Testis (tissue), 3 donors: Measurements from ENCODE around the gene JMJD8. TPM values are rescaled to one million over a fixed set of nuclear protein-coding genes. Genes with fewer than 3 reads are reported as not detected.
A peak's percentile ranks its signal among the peaks of the same experiment; 100 is the strongest.

ENCODE experiments used
- DNase-seq: peaks from one replicate; pipeline ENCODE4 v3.0.0-alpha.2; 2019
- H3K27ac ChIP-seq, 2 donors: fragments of 200-600 bp; sonication (generic); one replicate each; pipeline ENCODE4 v1.5.1; 2019
- H3K27me3 ChIP-seq: fragments of 200-600 bp; sonication (generic); one replicate; pipeline ENCODE4 v1.5.1; 2019
- H3K36me3 ChIP-seq: fragments of 200-600 bp; sonication (generic); one replicate; pipeline ENCODE4 v1.5.1; 2017; ENCODE audit warnings: low read depth; ENCODE audit errors: missing control alignments
- H3K4me1 ChIP-seq: fragments of 200-600 bp; sonication (generic); one replicate; pipeline ENCODE4 v1.5.1; 2019
- H3K4me3 ChIP-seq, 2 donors: fragments of 200-600 bp; sonication (generic); one replicate each; pipeline ENCODE4 v1.5.1; 2017 to 2019
- H3K9me3 ChIP-seq: fragments of 200-600 bp; sonication (generic); one replicate; pipeline ENCODE4 v1.5.1; 2017
- CTCF ChIP-seq, 3 experiments: fragments of 450-650 bp in 2 of 3; fragments of 200-600 bp in 1 of 3; sonication (generic) in 1 of 3; IDR thresholded peaks; one replicate each; pipeline ENCODE4 v1.5.1; 2016 to 2019; ENCODE audit warnings: antibody characterized with exemption in 3 of 3, mild to moderate bottlenecking in 2 of 3, moderate library complexity in 1 of 3
- POLR2A ChIP-seq: fragments of 450-650 bp; IDR thresholded peaks from one replicate; pipeline ENCODE4 v1.6.1; 2017; ENCODE audit warnings: antibody characterized with exemption, mild to moderate bottlenecking, moderate library complexity
- WGBS, 2 donors: methylation state at CpG; one replicate each; pipeline ENCODE4 v1.1.5; 2018; 5-methylcytosine and 5-hydroxymethylcytosine counted together
- intact Hi-C: fragments of 100-400 bp; cut with DNase I; formaldehyde crosslinking; loops from one replicate; pipeline ENCODE4 v1.15.1; 2023; ENCODE audit warnings: low total_unique reads
- polyA plus RNA-seq: library from polyadenylated mRNA; stranded (reverse); fragments of 350-450 nt; fragmentation: Illumina TruSeq; extraction: RNeasy Lipid Tissue Mini Kit (QIAGEN cat#74804); gene quantifications from one replicate; pipeline ENCODE4 v1.2.3, GENCODE V29; 2014; ENCODE audit warnings: low read depth, low replicate concordance; ENCODE audit not compliant: insufficient read depth
- total RNA-seq, 2 donors: library from RNA; depleted of rRNA; stranded (reverse); fragments of >200 nt; gene quantifications; one replicate each; pipeline ENCODE4 v1.2.3, GENCODE V29; 2016

The JMJD8 gene
- total and polyA plus RNA-seq, 3 donors from 2014 or later, result 84.2 to 101 (median 95.5) TPM

GRCh38 chr16:651844-652243 lies 32.3 kb downstream of the JMJD8 start:
- Histone ChIP-seq H3K27ac (no peak overlapping the region), H3K36me3 (no peaks in the 10 kb centered on the region), H3K4me3 (no peak overlapping the region), H3K9me3 (no peaks in the 10 kb centered on the region), H3K4me1 (peaks cover 19% of the 10 kb centered on the region), H3K27me3 (no peaks in the 10 kb centered on the region)
- TF ChIP-seq POLR2A, result no peak
- TF ChIP-seq CTCF (IDR thresholded peaks at IDR 0.05), result no peak
- 85 to 88% methylated on average over 3 to 22 of the region's 22 CpGs for WGBS, 2 donors
- DNase-seq, result no peak
- intact Hi-C loops, result no loop called here

- TF ChIP-seq POLR2A (no peak), CTCF (IDR thresholded peaks at IDR 0.05) (no peak)
- no peaks in the 10 kb centered on the region for H3K9me3 ChIP-seq
- DNase-seq, result no peak
- no peaks in the 10 kb centered on the region for H3K27me3 ChIP-seq
- WGBS, 2 donors, result 0 to 3% methylated on average over 17 to 44 of the region's 44 CpGs
- H3K4me1 ChIP-seq, result peaks cover 19% of the 10 kb centered on the region
- H3K4me3 ChIP-seq, result peak overlapping the region; percentile 71 to 73
- H3K36me3 ChIP-seq, result no peaks in the 10 kb centered on the region
- H3K27ac ChIP-seq, result peak overlapping the region in 1 of 2 donors; percentile 89
- intact Hi-C loops, result no loop called here
Measured at GRCh38 chr16:649631-650030, 34.5 kb downstream of the JMJD8 start.

- H3K4me1 ChIP-seq, result peaks cover 19% of the 10 kb centered on the region
- intact Hi-C loops, result no loop called here
- peak; percentile 95 for DNase-seq
Measured at GRCh38 chr16:648781-649589, 35.1 kb downstream of the JMJD8 start, which contains the start of gene WDR90. TSS of gene WDR90 (plus strand) at chr16:649365. CDS start at chr16:649417, 52 bp downstream.

GRCh38 chr16:648071-648780 lies 35.9 kb downstream of the JMJD8 start:
- TF ChIP-seq CTCF (IDR thresholded peaks at IDR 0.05), result peak in 1 of 3 experiments; percentile 25
- no peak for TF ChIP-seq POLR2A
- Histone ChIP-seq H3K9me3 (no peaks in the 10 kb centered on the region), H3K4me3 (peak overlapping the region; percentile 71 to 73), H3K27me3 (no peaks in the 10 kb centered on the region), H3K36me3 (no peaks in the 10 kb centered on the region), H3K4me1 (peaks cover 19% of the 10 kb centered on the region), H3K27ac (peak overlapping the region; percentile 53 to 89)
- intact Hi-C loops, result no loop called here
- DNase-seq, result peak; percentile 46
- 41 to 52% methylated on average over 5 to 23 of the region's 24 CpGs for WGBS, 2 donors

More at GRCh38 chr16:648781-649589, 35.1 kb downstream of the JMJD8 start, which contains the start of gene WDR90:
- H3K4me3 ChIP-seq, result peak within 1 kb of the TSS; percentile 71 to 73
- no peaks in the 10 kb centered on the region for H3K27me3 ChIP-seq
- 2% methylated on average over 86 of the region's 91 CpGs; no CpG with 5 or more reads in 1 of the 2 donors for whole genome bisulfite sequencing, 2 donors
- H3K27ac ChIP-seq, result peak within 1 kb of the TSS; percentile 53 to 89
- H3K9me3 ChIP-seq, result no peaks in the 10 kb centered on the region
- TF ChIP-seq POLR2A, result no peak
- no peak for TF ChIP-seq CTCF (IDR thresholded peaks at IDR 0.05)
- no peaks in the 10 kb centered on the region for H3K36me3 ChIP-seq
